Measurements from ENCODE around the gene SYK.

DNA sequence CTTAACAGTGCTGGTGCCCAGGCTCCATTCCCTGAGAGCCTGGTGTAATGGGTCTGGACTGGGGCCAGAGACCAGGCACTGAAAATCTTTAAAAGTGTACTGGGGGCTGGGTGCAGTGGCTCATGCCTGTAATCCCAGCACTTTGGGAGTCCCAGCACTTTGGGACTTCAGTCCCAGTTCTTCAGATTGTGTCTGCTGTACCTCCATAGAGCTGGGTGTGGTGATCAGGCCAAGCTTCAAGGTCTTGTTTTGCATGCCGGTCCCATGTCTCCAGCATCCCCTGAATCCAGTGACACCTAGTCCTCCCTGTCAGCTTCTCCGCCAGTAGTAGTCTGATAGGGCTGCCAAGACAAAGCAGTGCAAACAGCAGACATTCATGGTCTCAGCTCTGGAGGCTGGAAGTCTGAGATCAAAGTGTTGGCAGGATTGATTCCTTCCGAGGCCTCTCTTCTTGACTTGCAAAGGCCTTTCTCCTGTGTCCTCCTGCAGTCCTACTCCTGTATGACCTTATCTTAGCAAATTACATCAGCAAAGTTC is 108.2 kb downstream of the SYK start:
- no peak for TF ChIP-seq GTF2F1 (IDR thresholded peaks at IDR 0.05; ENCODE audit: low read length)
- no peak for TF ChIP-seq KDM6A (CRISPR knock-in tag; IDR thresholded peaks at IDR 0.05; ENCODE audit: low read depth)
- no peak for TF ChIP-seq ZNF674 (CRISPR knock-in tag; IDR thresholded peaks at IDR 0.05; ENCODE audit: low read depth)
- no peak for TF ChIP-seq POLR2A (IDR thresholded peaks at IDR 0.05; ENCODE audit: insufficient read depth in 1 of 2, low read depth in 2 of 2, low read length in 2 of 2)
- no peak for TF ChIP-seq ZNF883 (CRISPR knock-in tag; IDR thresholded peaks at IDR 0.05; ENCODE audit: not compliant biosample characterization)
- no peak for TF ChIP-seq SOX6 (IDR thresholded peaks at IDR 0.05)
- TF ChIP-seq SOX6 (CRISPR knock-in tag; IDR thresholded peaks at IDR 0.05), result no peak
- TF ChIP-seq, protein P1, sequence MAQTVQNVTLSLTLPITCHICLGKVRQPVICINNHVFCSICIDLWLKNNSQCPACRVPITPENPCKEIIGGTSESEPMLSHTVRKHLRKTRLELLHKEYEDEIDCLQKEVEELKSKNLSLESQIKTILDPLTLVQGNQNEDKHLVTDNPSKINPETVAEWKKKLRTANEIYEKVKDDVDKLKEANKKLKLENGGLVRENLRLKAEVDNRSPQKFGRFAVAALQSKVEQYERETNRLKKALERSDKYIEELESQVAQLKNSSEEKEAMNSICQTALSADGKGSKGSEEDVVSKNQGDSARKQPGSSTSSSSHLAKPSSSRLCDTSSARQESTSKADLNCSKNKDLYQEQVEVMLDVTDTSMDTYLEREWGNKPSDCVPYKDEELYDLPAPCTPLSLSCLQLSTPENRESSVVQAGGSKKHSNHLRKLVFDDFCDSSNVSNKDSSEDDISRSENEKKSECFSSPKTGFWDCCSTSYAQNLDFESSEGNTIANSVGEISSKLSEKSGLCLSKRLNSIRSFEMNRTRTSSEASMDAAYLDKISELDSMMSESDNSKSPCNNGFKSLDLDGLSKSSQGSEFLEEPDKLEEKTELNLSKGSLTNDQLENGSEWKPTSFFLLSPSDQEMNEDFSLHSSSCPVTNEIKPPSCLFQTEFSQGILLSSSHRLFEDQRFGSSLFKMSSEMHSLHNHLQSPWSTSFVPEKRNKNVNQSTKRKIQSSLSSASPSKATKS (CRISPR knock-in tag; IDR thresholded peaks at IDR 0.05), result no peak
- no peak for TF ChIP-seq TARDBP (CRISPR knock-in tag; IDR thresholded peaks at IDR 0.05)
- TF ChIP-seq, protein P2, sequence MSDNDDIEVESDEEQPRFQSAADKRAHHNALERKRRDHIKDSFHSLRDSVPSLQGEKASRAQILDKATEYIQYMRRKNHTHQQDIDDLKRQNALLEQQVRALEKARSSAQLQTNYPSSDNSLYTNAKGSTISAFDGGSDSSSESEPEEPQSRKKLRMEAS (IDR thresholded peaks at IDR 0.05), result no peak
- no peak for TF ChIP-seq ZKSCAN8 (CRISPR knock-in tag; IDR thresholded peaks at IDR 0.05; ENCODE audit: borderline replicate concordance)
- TF ChIP-seq, protein P3, sequence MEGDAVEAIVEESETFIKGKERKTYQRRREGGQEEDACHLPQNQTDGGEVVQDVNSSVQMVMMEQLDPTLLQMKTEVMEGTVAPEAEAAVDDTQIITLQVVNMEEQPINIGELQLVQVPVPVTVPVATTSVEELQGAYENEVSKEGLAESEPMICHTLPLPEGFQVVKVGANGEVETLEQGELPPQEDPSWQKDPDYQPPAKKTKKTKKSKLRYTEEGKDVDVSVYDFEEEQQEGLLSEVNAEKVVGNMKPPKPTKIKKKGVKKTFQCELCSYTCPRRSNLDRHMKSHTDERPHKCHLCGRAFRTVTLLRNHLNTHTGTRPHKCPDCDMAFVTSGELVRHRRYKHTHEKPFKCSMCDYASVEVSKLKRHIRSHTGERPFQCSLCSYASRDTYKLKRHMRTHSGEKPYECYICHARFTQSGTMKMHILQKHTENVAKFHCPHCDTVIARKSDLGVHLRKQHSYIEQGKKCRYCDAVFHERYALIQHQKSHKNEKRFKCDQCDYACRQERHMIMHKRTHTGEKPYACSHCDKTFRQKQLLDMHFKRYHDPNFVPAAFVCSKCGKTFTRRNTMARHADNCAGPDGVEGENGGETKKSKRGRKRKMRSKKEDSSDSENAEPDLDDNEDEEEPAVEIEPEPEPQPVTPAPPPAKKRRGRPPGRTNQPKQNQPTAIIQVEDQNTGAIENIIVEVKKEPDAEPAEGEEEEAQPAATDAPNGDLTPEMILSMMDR (CRISPR knock-in tag; IDR thresholded peaks at IDR 0.05), result no peak
